OCI-LY3 (cell line): ENCODE data around the gene VCAN.

Experiments used
- H2AFZ ChIP-seq: fragments of 200-600, 300-600 bp; shearing (Covaris generic); 2 replicates; pipeline ENCODE4 v1.6.0; 2014; ENCODE audit warnings: antibody characterized with exemption, low read depth, low read length
- H3K27ac ChIP-seq: fragments of 200-600, 300-600 bp; sonication (generic); 2 replicates; pipeline ENCODE4 v1.5.1; 2014; ENCODE audit warnings: mild to moderate bottlenecking, low read length, moderate library complexity, mixed read lengths
- H3K27me3 ChIP-seq: fragments of 200-600, 300-600 bp; sonication (generic); 2 replicates; pipeline ENCODE4 v1.6.1; 2014; ENCODE audit warnings: low read depth, low read length, mixed read lengths
- H3K36me3 ChIP-seq: fragments of 200-600, 300-600 bp; sonication (generic); replicated peaks from 2 replicates; pipeline ENCODE3; 2014; ENCODE audit warnings: low read depth, low read length, mixed read lengths
- H3K4me1 ChIP-seq: fragments of 300-600, 200-600 bp; sonication (generic); 2 replicates; pipeline ENCODE4 v1.6.1; 2014; ENCODE audit warnings: low read length, mixed read lengths
- H3K4me2 ChIP-seq: fragments of 200-600, 300-600 bp; sonication (generic); 2 replicates; pipeline ENCODE4 v1.6.1; 2014; ENCODE audit warnings: low read length, mixed read lengths
- H3K4me3 ChIP-seq: fragments of 300-600, 200-600 bp; sonication (generic); 2 replicates; pipeline ENCODE4 v1.5.1; 2014; ENCODE audit warnings: antibody characterized with exemption, mild to moderate bottlenecking, low read length, moderate library complexity
- H3K79me2 ChIP-seq: fragments of 300-600, 200-600 bp; shearing (Covaris generic); 2 replicates; pipeline ENCODE4 v1.6.1; 2014; ENCODE audit warnings: mild to moderate bottlenecking, low read length, mixed read lengths
- H3K9ac ChIP-seq: fragments of 300-600, 200-600 bp; shearing (Covaris generic); 2 replicates; pipeline ENCODE4 v1.6.0; 2014; ENCODE audit warnings: mild to moderate bottlenecking, low read length, moderate library complexity
- H3K9me3 ChIP-seq: fragments of 200-600, 300-600 bp; shearing (Covaris generic); 2 replicates; pipeline ENCODE4 v1.6.1; 2014; ENCODE audit warnings: low read length, mixed read lengths; ENCODE audit not compliant: insufficient read depth
- H4K20me1 ChIP-seq: fragments of 200-600, 300-600 bp; sonication (generic); 2 replicates; pipeline ENCODE4 v1.6.1; 2016; ENCODE audit warnings: low read length, mixed read lengths; ENCODE audit not compliant: insufficient read depth
- EZH2phosphoT487 ChIP-seq: fragments of 200-600 bp; shearing (Covaris generic); IDR thresholded peaks from 2 replicates; pipeline ENCODE4 v1.6.1; 2018; ENCODE audit warnings: antibody characterized with exemption, mixed run types, low read depth
- TF ChIP-seq, protein P1 (sequence below): fragments of 200-600, 300-600 bp; sonication (generic); IDR thresholded peaks from 2 replicates; pipeline ENCODE4 v1.5.1; 2014; ENCODE audit warnings: antibody characterized with exemption, low read length, low read depth

VCAN gene

DNA sequence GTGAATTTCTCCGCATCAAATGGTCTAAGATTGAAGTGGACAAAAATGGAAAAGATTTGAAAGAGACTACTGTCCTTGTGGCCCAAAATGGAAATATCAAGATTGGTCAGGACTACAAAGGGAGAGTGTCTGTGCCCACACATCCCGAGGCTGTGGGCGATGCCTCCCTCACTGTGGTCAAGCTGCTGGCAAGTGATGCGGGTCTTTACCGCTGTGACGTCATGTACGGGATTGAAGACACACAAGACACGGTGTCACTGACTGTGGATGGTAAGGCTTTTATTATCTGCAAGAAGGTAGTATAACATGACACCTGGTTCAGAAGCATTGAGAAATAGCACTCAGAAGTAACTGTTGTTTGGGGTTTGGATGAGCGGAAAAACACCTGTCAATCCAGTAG is 18.7 kb downstream of the VCAN start:
- Histone ChIP-seq H3K27me3 (no peaks in the 10 kb centered on the region), H3K36me3 (no peaks in the 10 kb centered on the region), H3K9ac (no peak overlapping the region), H3K4me2 (no peak overlapping the region), H3K9me3 (no peaks in the 10 kb centered on the region), H2AFZ (no peak overlapping the region), H3K79me2 (no peaks in the 10 kb centered on the region), H4K20me1 (no peaks in the 10 kb centered on the region), H3K27ac (no peak overlapping the region), H3K4me3 (no peak overlapping the region), H3K4me1 (no peaks in the 10 kb centered on the region)
- no peak for TF ChIP-seq EZH2phosphoT487
- TF ChIP-seq, protein P1, sequence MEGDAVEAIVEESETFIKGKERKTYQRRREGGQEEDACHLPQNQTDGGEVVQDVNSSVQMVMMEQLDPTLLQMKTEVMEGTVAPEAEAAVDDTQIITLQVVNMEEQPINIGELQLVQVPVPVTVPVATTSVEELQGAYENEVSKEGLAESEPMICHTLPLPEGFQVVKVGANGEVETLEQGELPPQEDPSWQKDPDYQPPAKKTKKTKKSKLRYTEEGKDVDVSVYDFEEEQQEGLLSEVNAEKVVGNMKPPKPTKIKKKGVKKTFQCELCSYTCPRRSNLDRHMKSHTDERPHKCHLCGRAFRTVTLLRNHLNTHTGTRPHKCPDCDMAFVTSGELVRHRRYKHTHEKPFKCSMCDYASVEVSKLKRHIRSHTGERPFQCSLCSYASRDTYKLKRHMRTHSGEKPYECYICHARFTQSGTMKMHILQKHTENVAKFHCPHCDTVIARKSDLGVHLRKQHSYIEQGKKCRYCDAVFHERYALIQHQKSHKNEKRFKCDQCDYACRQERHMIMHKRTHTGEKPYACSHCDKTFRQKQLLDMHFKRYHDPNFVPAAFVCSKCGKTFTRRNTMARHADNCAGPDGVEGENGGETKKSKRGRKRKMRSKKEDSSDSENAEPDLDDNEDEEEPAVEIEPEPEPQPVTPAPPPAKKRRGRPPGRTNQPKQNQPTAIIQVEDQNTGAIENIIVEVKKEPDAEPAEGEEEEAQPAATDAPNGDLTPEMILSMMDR: no peak

DNA sequence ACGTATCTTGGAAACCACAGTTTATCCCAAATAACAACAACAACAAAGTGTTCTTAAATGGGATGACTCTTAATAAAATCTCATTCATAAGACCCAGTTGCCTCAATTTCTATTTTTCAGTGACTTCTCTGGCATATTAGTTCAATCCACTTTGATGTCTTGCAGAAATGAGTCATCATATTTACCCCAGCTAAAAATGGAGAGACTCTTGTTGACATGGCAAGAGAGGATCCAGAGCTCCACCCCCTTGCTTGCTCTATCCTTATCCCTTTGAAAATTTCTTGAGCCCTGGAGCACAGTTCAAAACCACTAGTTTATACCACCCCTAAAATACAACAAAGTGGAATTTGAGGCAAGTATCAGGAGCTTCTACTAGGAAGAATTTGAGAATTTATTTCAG is 20.8 kb downstream of the VCAN start:
- no peaks in the 10 kb centered on the region for H3K79me2 ChIP-seq

DNA sequence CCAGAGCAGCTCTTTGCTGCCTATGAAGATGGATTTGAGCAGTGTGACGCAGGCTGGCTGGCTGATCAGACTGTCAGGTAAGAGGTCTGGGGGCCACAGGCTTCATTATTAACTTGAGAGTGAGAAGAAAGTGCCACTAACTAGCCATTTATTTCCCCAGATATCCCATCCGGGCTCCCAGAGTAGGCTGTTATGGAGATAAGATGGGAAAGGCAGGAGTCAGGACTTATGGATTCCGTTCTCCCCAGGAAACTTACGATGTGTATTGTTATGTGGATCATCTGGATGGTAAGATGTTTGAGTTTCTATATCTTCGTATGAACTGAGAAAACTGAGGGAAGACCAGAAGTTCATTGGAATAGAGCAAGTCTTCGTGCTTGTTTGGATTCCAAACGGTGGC is 22.1 kb downstream of the VCAN start:
- Histone ChIP-seq H3K9ac (no peak overlapping the region), H3K9me3 (no peaks in the 10 kb centered on the region), H3K4me1 (no peaks in the 10 kb centered on the region), H3K4me3 (no peak overlapping the region), H2AFZ (no peak overlapping the region), H3K79me2 (no peaks in the 10 kb centered on the region), H3K27ac (no peak overlapping the region), H3K4me2 (no peak overlapping the region), H3K27me3 (no peaks in the 10 kb centered on the region), H3K36me3 (no peaks in the 10 kb centered on the region), H4K20me1 (no peaks in the 10 kb centered on the region)
- no peak for TF ChIP-seq EZH2phosphoT487
- TF ChIP-seq, protein P1: no peak

More for the DNA sequence above, 20.8 kb downstream of the VCAN start:
- no peak overlapping the region for H3K4me2 ChIP-seq
- no peak for TF ChIP-seq EZH2phosphoT487
- TF ChIP-seq, protein P1: no peak
- H2AFZ ChIP-seq: no peak overlapping the region
- no peak overlapping the region for H3K9ac ChIP-seq
- H3K4me1 ChIP-seq: no peaks in the 10 kb centered on the region
- no peaks in the 10 kb centered on the region for H4K20me1 ChIP-seq
- no peaks in the 10 kb centered on the region for H3K36me3 ChIP-seq
- H3K27me3 ChIP-seq: no peaks in the 10 kb centered on the region
- H3K27ac ChIP-seq: no peak overlapping the region
- no peak overlapping the region for H3K4me3 ChIP-seq
- H3K9me3 ChIP-seq: no peaks in the 10 kb centered on the region

DNA sequence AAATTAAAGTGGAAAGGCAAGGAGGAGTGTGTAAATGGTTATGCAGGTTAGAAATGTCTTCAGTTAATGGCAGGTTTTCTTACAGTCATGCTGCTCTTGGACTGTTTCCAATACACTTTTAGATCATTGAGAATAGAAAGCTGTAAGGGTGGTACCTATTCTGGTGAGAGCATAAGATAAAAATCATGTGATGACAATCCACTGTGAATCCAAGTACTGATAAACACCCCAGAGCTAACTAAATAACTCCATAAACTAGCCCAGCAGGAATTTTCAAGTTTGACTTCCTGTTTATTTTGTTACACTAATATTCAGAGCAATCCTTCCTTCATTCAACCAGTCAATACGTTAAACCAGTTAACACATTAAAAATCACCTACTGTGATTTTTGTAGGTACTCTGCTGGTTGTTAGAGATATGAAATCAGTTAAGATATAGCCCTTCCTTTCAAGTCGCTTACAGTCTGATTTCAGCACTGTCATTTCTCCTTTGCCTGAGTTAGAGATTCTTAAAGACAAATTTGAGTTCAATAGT is 22.6 kb downstream of the VCAN start:
- H3K36me3 ChIP-seq: no peaks in the 10 kb centered on the region
- no peaks in the 10 kb centered on the region for H3K27me3 ChIP-seq
- no peak overlapping the region for H3K27ac ChIP-seq
- H2AFZ ChIP-seq: no peak overlapping the region
- no peak overlapping the region for H3K4me2 ChIP-seq
- no peaks in the 10 kb centered on the region for H3K4me1 ChIP-seq
- no peaks in the 10 kb centered on the region for H4K20me1 ChIP-seq
- no peak overlapping the region for H3K4me3 ChIP-seq
- TF ChIP-seq, protein P1: no peak
- no peak for TF ChIP-seq EZH2phosphoT487
- no peaks in the 10 kb centered on the region for H3K9me3 ChIP-seq
- no peaks in the 10 kb centered on the region for H3K79me2 ChIP-seq
- H3K9ac ChIP-seq: no peak overlapping the region
